Left hindlimb (tissue), 1 donor: ENCODE results near the gene PIAS1.

Experiments
- DNase-seq: peaks from one replicate; pipeline ENCODE4 v3.0.0-alpha.2; 2018

Gene PIAS1

DNA sequence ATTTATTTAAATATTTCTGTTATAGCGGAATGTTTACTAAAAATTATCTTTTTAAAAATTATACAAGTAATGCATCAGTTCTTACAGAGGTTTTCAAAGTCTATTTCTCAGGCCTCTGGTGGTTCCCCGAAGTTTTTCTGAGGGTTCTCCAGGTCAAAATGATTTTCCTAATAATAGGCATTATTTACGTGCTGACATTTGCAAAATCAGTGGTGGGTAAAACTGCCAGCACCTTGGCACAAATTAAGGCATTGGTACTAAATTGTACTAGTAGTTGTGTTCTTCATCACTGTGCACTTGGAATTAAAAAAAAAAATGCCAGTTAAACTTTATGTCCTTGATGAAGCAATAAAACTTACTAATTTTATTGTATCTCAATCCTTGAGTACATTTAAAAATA lies 9.5 kb downstream of the PIAS1 start:
- no peak for DNase-seq

DNA sequence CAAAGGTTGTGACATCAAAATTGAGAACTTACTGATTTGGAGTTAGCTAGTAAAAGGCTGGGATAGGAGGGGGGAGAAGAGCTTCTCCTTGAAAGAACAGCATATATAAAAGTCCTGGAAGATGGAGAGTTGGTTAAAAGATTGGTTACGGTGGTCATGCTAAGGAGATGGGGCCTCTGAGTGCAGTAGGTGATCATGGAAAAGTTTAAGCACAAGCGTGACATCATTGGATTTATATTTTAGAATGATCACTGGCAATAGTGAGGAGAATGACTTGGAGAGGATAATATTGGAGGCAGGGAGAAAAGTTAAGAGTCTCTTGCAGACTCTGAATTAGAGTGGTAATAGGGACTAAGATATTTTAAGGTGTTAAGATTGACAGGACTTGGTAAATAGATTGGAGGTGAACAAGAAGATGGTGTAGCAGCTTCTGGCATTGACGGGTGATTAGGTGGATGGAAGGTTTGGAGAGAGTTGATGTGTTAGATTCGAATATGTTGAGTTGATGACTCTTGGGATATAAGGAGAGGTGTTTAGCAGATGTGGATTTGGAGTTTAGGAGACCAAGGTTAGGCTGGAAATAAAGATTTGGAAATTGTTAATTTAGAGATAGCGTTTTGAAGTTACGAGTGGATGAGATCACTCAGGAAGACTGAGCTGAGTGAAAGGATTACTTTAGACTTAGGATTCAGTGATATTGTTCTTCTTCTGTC lies 19.6 kb downstream of the PIAS1 start:
- DNase-seq, result no peak

DNA sequence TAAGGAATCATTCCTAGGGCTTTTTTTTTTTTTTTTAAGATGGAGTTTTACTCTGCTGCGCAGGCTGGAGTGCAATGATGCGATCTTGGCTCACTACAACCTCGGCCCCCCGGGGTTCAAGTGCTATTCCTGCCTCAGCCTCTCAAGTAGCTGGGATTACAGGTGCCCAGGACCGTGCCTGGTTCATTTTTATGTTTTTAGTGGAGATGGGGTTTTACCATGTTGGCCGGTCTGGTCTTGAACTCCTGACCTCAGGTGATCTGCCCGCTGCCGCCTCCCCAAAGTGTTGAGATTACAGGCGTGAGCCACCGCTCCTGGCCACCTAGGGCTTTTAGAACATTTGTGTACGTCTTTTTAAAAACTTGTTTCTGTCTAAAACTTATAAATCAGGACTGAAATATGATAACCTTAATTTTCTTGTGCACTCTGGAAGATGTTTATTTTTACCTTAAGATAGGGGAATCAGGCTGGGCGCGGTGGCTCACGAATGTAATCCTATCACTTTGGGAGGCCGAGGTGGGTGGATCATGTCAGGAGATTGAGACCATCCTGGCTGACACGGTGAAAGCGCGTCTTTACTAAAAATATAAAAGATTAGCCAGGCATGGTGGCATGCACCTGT lies 21.8 kb downstream of the PIAS1 start:
- no peak for DNase-seq

DNA sequence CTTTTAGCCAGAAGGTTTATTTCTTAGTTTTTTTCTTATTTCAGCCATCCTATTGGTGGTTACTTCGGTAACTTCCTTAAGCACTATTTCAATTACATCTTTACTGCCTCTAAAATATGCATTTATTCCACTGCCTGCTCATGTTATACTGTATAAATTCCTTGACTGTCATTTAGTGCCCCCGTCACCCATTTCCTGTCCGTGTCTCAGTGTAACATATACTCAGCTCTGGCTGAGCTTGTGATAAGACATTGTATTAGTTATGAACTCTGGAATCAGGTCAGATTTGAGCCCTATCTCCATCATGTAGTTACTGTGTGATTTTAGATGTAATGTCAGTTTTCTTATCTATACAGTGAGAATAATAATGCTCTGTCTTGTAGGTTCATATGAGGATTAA lies 24.2 kb downstream of the PIAS1 start:
- DNase-seq, result no peak

DNA sequence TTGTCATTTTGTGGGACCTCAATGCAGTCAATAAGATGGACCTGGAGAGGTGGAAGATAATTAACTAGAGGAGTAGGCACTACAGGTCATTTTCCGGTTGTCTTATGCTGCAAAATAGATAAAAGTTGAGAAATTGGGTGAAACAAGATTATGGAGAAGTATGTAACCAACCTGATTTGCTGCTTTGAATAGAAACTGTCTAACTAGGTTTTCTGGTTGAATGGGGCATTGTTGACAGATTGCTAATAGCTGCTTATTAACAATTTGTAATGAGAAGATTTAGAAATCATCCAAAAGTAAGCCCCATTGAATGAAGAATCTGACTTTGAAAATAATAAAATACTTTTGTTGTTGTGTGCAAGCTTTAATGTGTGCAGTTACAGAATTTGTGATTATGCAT lies 26.2 kb downstream of the PIAS1 start:
- no peak for DNase-seq

DNA sequence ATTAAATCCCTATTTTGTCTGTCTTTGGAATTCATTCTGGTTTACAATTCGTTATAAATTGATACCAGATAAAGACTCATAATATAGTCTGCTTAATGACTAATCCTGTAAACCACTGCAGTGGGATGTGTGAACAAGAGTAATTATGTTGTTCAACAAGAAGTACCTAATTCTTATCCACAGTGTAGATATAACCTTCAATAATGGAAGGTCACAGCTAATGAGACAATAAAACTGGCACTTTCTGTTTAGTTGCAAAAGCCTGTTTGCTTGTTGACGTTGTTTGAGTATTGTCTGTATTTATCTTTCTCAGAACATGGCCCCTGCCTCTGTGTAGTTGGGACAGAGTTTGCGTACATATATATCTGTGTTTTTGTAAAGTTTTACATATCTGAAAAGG lies 26.7 kb downstream of the PIAS1 start:
- no peak for DNase-seq

DNA sequence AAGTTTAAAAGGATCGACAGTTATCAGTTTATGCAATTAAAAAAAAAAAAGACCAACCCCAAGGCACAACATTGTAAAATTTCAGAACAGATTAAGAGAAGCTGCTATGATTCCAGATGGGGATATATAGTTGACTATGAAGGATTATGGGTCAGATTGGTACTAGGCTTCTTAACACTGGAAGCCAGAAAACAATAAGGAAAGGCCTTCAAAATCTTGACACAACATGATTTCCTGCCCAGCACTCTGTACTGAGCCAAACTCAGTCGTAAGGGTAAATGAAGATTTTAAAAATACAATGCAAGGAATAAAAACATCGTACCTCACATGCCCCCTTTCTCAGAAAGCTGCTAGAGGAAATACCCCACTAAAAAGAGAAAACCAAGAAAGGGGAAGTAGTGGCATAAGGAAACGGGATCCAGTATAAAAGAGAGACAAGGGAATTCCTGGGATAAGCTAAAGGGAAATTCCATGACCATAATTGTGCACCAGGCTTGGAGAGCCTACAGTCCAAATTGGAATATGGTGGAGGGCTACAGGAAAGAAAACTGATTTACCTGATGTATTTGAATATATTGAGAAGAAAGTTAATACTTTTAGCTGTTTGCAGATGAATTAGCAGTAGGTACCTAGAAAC lies 27.9 kb downstream of the PIAS1 start:
- DNase-seq, result no peak

DNA sequence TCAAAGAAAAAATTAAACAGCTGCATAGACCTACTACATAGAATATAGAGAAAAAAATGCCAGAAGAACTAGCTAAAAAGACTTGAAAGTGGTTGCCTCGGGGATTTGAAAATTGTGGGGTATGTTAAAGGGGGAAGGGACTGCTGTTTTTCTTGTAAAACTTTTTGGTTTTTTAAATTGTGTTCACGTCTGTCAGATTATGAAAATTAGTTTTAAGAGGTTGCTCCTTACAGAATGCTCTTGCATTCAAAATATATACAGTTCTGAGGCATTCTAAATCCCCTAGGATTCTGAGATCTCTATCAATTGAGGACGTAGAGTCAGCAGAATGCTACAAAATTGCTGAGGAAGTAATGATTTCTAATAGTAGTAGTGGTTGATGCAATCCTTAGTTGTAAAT lies 28.6 kb downstream of the PIAS1 start:
- no peak for DNase-seq

DNA sequence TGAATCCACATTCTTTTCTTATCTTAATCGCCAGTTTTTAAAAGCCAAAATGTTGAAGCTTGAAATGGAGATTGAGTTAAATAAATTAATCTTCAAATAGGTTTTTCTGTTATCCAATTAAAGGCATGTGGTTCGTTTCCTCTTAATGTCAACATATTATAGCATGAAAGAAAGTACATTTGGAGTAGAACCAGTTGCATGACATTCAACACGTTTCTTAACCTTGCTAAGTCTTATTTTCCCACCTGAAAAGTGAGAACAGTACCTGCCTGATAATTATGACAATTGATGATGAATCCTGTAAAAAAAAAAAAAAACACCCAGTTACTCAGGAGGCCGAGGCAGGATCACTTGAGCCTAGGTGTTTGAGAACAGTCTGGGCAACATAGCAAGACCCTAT lies 29.3 kb downstream of the PIAS1 start:
- DNase-seq, result no peak

DNA sequence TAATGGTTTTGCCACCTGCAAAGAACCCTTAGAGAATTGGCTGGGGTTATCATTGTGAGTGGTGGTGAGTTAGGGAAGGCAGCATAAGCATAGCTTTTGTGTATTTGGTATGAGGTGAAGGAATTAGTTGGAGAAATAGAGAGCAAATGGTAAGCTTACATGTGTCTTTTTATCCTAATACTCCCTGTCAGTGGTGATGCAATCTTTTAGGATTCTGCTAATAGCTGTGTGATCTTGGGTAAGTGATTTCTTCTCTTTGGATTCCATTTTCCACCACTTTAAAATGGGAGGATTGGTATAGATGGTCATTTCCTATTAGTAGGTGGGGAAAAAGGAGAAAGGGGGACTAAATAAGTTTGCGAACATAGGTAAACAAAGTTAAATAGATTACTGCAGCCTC lies 30.9 kb downstream of the PIAS1 start:
- no peak for DNase-seq

DNA sequence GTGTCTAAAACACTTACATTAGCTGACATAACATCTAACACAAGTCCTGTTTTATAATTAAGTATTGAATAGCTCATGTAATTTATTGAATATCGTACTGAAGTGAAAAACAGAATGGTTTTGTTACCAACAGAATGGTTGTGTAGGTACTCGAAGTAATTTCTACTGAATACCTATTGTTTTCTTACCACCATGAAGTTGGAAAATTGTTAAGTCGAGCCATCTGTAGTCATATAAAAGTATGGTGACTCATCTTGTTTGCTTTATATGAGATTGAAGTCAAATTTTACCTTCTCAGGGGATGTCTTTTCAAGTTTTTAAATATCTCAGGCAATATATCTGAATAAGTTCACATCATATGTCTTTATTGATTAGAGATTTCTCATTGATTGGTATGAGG lies 37.6 kb downstream of the PIAS1 start:
- DNase-seq, result no peak

DNA sequence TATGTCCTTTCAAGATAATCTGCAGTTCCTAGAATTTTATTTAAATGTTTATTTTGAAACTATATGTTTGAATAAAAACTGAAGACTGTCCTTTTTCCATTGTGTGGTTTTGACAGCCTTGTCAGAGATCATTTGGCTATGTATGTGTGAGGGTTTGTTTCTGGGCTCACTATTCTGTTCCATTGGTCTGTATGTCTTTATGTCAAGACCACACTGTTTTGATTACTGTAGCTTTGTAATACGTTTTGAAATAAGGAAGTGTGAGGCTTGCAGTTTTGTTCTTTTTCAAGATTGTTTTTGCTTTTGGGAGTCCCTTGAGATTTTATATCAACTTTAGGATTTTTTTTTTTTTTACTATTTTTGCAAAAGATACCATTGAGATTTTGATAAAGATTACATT lies 42.0 kb downstream of the PIAS1 start:
- no peak for DNase-seq

DNA sequence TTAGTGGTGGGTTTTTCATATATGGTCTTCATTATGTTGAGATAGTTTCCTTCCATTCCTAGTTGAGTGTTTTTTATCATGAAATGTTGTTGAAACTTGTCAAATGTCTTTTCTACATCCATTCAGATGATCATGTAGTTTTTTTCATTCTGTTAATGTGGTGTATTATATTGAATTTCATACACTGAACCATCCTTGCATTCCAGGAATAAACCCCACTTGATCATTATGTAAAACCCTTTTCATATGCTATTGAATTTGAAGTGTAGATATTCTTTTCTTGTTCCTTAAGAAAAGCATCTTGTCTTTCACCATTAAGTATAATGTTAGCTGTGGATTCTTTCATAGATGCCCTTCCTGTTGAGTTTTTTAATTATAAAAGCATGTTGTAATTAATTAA lies 42.9 kb downstream of the PIAS1 start:
- no peak for DNase-seq

DNA sequence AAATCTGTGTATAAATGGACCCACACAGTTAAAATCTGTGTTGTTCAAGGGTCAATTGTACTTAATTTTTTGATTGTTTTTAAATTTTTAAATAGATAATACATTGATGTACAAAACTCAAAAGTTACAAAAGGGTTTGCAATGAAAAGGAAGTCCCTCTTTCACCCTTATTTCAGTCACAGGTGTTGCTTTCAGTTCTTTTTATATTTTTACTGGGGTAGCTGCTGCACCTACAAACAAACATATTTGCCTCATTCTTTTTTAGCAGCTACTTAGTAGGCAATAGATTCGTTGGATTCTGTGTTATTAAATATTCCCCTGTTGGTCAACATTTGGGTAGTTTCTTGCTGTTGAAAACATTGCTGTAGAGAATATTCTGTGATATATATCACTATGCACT lies 44.4 kb downstream of the PIAS1 start:
- DNase-seq, result no peak

DNA sequence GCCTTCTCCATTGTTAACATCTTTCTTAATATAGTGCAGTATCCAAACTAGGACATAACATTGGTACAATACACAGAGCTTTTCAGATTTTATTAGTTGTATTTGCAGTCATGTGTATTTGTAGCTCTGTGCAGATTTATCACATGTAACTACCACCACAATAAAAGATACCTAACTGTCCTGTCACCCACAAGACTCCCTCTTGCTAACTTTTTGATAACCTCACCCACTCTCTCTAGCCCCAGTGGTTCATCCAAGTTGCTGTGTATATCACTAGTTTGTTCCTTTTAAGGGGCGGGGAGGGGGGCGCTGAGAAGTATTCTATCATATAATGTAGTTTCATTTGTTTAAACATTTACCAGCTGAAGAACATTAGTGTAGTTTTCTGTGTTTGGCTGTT lies 46.1 kb downstream of the PIAS1 start:
- no peak for DNase-seq

DNA sequence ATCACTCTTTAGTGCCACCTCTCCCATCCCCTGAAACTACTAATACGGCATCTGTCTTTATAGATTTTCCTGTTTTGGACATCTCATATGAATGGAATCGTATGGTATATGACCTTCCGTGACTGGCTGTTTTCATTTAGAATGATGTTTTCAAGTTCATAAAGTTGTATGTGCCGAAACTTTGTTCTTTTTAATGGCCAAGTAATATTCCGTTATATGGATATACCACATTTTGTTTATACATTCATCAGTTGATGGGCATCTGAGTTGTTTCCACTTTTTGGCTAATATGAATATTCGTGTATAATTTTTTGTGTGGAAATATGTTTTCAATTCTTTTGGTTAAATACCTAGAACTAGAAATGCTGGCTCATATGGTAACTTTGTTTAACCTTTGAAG lies 49.5 kb downstream of the PIAS1 start:
- DNase-seq, result no peak

DNA sequence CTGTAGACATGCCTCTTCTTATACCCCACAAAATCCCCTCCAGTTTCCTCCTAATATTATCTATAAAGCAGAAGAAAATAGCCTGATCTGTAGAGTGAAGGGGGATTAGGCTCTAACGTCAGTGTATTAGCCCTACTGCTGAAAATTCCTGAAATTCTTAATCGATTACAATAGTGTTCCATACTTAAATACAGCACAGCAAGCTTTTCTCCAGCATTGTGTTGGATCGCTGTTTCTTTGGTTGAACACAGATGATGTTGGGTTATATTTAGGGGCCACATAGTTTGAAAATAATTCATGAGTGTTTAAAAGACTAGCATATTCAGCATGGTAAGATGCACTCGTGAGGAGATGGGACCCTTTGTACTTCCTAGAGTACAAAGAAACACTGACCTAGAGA lies 52.5 kb downstream of the PIAS1 start:
- no peak for DNase-seq

DNA sequence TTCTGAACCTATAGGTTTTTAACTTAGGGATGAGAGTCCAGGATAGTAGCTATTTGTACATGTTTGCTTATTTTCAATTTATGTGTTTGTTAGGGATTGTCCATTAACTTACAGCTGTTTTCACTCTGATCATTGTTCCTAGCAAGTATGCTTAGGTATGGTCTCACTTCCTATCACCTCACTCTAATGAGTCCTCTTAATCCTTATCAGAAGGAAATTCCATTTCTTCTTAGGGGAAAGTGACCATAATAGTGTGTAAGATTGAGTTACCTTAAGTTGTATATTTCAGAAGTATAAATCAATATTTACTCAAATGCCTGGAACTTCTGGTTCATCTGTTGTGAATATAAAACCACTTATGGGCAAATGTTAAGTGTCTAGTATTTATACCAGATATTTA lies 53.0 kb downstream of the PIAS1 start:
- no peak for DNase-seq

DNA sequence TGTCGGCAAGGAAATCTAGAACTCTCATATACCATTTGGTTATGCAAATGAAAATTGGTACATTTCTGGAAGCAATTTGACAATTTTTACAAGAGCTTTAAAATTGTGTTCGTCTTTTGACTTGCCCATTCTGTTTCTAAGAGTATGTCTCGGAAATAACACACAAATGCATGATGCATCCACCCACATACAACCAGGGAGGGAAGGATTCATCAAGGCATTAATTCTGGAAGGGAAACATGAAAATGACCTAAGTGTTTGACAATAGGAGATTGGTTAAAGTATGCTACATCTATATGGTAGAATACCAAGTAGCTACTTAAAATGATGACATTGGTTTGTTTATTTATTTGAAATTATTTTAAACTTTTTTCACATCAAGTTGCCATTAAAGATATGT lies 58.6 kb downstream of the PIAS1 start:
- no peak for DNase-seq

DNA sequence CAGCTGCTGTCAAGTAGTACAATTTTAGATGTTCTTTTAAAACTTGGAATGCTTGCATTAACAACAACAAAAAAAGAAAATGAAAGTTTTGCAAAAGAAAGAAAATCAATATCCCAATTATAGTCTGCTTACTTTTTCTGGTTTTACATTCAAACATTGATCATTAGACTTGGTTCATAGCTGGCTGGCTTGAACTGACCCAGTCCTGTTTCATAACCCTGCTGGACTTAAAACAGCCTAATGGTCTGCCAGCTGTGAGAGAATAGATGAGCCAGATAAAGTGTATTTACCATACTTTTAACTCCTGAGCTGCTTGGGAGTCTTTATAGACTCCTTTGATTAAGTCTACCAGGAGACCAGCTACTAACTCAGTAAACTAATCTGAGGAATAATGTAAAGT lies 59.2 kb downstream of the PIAS1 start:
- DNase-seq, result no peak

DNA sequence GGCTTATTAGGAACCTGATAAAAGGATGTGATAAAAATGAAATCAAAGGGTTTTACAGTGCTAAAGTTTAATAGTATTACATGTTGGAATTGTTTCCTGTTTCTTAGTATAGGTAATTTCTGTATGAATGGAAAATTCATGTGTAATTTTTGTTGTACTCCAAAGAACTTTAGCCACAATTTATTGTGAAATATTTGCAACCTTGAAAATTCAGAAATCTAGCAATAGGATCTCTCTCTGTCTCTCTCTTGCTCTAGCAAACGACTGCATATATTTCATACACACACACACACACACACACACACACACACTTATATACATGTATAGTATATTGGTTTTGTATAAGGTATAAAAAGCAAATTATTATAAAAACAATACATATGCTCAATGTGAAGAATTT lies 59.6 kb downstream of the PIAS1 start:
- no peak for DNase-seq

DNA sequence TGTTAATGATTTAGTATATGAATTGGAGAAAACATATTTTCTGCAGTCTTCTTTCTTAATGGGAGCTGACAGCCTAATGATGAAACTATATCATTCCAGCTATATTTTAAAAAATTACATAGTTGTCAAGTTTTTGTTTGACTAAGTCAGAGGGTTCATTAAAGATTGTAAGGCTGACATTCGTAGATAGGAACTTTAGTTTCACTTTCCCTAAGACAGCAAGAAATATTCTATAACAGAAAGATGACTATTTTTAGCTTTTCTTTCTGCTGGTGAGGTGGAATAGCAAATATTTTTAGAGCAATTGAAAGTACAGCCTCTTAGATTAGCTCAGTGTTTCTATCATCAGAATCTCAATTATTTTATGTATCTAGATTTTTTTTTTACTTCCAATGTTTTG lies 60.2 kb downstream of the PIAS1 start:
- no peak for DNase-seq

DNA sequence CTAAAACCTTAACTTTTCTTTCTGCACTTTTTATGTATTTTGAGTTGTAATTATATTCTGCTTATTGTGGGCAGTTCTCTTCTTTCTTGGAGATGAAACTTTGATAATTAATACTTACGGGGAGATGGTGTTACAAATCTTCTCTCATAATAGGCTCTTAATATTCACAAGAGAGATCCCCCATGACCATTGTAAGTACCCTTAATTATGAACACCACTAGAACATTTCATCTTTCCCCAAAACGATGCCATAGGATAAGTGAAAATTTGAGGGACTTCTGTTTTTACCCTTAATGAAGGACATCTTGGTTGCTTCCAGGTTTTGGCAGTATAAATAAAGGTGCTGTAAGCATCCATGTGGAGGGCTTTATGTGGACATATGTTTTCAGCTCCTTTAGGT lies 60.7 kb downstream of the PIAS1 start:
- no peak for DNase-seq

DNA sequence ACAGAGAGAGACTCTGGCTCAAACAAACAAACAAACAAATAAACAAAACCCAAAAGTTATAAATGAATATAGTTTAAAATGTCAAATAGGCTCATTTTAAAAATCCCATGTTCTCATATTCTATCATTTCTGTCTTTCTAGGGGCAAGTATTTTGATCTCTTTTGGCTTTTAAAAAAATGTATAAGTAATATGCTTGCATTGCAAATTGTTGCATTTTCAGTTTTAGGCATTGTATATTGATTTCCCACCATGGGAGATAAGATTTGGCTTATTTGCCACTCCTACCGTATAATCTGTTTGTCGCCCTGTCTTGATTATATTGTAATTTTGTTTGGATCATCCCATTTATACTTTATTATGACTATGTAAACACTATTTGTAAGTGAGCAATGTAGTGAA lies 70.6 kb downstream of the PIAS1 start:
- no peak for DNase-seq

DNA sequence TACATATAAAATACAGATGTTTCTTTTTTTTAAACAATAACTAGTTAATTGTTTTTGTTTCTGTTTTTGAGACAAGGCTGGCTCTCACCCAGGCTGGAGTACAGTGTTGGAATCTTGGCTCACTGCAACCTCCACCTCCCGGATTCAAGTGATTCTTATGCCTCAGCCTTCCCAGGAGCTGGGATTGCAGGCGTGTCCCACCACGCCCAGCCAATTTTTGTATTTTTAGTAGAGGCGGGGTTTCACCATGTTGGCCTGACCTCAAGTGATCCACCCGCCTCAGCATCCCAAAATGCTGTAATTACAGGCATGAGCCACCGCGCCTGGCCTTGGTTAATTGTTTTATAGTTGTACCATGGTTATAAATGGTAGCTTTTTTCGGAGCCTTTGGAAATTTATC lies 72.3 kb downstream of the PIAS1 start:
- DNase-seq, result peak; percentile 43
